Brain microvascular endothelial cell (primary cell): ENCODE results near the gene PCDHGA9.
"Not testable (repeated sequence)": the region's sequence is repeated elsewhere in the genome, so short reads cannot be mapped to it uniquely, and the experiment has no call there.

ENCODE experiments used
- DNase-seq: peaks from one replicate; pipeline ENCODE4 v3.0.0-alpha.2; 2020
- H3K27ac ChIP-seq: fragments of 250-450 bp; sonication (Bioruptor Pico); 2 replicates; pipeline ENCODE4 v1.5.1; 2020; ENCODE audit warnings: mild to moderate bottlenecking, moderate library complexity
- H3K27me3 ChIP-seq: fragments of 250-450 bp; sonication (Bioruptor Pico); replicated peaks from 2 replicates; pipeline ENCODE4 v1.5.1; 2020; ENCODE audit warnings: mild to moderate bottlenecking
- H3K36me3 ChIP-seq: fragments of 250-450 bp; sonication (Bioruptor Pico); replicated peaks from 2 replicates; pipeline ENCODE4 v1.5.1; 2020; ENCODE audit warnings: mild to moderate bottlenecking
- H3K4me3 ChIP-seq: 2 replicates; pipeline ENCODE4 v1.5.1; 2011; ENCODE audit warnings: low read depth, mild to moderate bottlenecking, control low read depth, low read length, moderate library complexity
- CTCF ChIP-seq: IDR thresholded peaks from 2 replicates; pipeline ENCODE4 v1.5.1; 2011; ENCODE audit warnings: low read depth, mild to moderate bottlenecking, moderate library complexity, low read length, control low read depth, inconsistent platforms; ENCODE audit errors: missing control alignments
- in situ Hi-C: cut with HindIII; loops from 2 replicates; pipeline ENCODE4 v1.10.0; 2017; ENCODE audit warnings: low sequenced_read_pairs, low pct_ligation_motif_present

The PCDHGA9 gene

DNA sequence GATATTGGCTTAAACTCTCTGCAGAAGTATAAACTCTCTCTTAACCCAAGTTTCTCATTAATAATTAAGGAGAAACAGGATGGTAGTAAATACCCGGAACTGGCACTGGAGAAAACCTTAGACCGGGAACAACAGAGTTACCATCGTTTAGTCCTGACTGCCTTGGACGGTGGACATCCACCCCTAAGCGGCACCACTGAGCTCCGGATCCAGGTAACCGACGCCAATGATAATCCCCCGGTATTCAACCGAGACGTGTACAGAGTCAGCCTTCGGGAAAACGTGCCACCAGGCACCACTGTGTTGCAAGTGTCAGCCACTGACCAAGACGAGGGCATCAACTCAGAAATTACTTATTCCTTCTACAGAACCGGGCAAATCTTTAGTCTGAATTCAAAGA lies 4.0 kb upstream of the PCDHGA9 start:
- no peaks in the 10 kb centered on the region for H3K36me3 ChIP-seq
- in situ Hi-C loops = no loop called here
- no peaks in the 10 kb centered on the region for H3K27me3 ChIP-seq
- TF ChIP-seq CTCF = no peak
- H3K4me3 ChIP-seq = no peak overlapping the region
- H3K27ac ChIP-seq = no peak overlapping the region
- DNase-seq = no peak

DNA sequence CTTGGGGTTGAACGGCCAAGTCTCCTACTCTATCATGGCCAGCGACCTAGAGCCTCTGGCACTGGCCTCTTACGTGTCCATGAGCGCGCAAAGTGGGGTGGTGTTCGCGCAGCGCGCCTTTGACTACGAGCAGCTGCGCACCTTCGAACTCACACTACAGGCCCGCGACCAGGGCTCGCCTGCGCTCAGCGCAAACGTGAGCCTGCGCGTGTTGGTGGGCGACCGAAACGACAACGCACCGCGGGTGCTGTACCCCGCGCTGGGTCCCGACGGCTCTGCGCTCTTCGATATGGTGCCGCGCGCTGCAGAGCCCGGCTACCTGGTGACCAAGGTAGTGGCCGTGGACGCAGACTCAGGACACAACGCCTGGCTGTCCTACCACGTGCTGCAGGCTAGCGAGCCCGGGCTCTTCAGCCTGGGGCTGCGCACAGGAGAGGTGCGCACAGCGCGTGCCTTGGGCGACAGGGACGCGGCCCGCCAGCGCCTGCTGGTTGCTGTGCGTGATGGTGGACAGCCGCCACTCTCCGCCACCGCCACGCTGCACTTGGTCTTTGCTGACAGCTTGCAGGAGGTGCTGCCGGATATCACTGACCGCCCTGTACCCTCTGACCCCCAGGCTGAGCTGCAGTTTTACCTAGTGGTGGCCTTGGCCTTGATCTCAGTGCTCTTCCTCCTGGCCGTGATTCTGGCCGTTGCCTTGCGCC lies 2.9 kb upstream of the PCDHGA9 start:
- in situ Hi-C loops = loop anchor here (25.0 kb wide), 1 partner anchor 113 kb away; no protein-coding TSS in a partner anchor
- no peaks in the 10 kb centered on the region for H3K36me3 ChIP-seq
- TF ChIP-seq CTCF = no peak
- no peak overlapping the region for H3K4me3 ChIP-seq
- H3K27ac ChIP-seq = no peak overlapping the region
- H3K27me3 ChIP-seq = no peaks in the 10 kb centered on the region
- DNase-seq = no peak

DNA sequence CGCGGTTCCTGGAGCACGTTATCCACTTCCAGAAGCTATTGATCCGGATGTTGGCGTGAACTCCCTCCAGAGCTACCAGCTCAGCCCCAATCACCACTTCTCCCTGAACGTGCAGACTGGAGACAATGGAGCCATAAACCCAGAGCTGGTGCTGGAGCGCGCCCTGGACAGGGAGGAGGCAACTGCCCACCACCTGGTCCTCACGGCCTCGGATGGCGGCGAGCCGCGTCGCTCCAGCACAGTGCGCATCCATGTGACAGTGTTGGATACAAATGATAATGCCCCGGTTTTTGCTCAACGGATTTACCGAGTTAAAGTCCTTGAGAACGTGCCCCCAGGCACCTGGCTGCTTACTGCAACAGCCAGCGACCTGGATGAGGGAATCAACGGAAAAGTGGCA lies 809 bp downstream of the PCDHGA9 start:
- Histone ChIP-seq H3K27me3 (no peaks in the 10 kb centered on the region), H3K4me3 (no peak overlapping the region), H3K36me3 (no peaks in the 10 kb centered on the region)

DNA sequence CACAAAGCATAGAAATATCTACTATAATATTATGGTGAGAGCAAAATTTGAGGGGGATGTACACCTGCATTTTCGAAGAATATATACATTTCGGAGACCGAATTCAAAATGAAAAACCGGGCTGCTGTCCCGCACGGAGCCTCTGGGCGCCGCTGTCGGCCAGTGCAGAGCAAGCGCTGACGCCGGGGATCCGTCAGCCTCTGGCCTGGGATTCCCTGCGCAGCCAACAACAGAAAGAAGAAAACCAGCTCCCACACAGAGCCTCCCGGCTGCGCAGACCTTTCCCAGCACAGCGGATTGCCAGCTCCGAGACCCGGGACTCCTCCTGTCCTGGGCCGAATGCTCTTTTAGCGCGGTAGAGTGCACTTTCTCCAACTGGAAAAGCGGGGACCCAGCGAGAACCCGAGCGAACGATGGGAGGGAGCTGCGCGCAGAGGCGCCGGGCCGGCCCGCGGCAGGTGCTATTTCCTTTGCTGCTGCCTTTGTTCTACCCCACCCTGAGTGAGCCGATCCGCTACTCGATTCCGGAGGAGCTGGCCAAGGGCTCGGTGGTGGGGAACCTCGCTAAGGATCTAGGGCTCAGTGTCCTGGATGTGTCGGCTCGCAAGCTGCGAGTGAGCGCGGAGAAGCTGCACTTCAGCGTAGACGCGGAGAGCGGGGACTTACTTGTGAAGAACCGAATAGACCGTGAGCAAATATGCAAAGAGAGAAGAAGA lies 5.4 kb downstream of the PCDHGA9 start, which contains the start of gene PCDHGB6:
Gene PCDHGB6 (plus strand): TSS at position 232 of the 716 bp plus-strand sequence. CDS start 182 bp downstream, at position 414.
- peak within 1 kb of the TSS; percentile 37 for H3K4me3 ChIP-seq
- H3K27ac ChIP-seq, H3K27me3 ChIP-seq, DNase-seq, H3K36me3 ChIP-seq: not testable (repeated sequence)
- peak; percentile 74 for TF ChIP-seq CTCF
- in situ Hi-C loops = loop anchor here (25.0 kb wide), 1 partner anchor 104 kb away; no protein-coding TSS in a partner anchor

More for the DNA sequence above, 809 bp downstream of the PCDHGA9 start:
- no peak overlapping the region for H3K27ac ChIP-seq
- in situ Hi-C loops = loop anchor here (25.0 kb wide), 1 partner anchor 109 kb away; no protein-coding TSS in a partner anchor
- DNase-seq = no peak
- no peak for TF ChIP-seq CTCF

DNA sequence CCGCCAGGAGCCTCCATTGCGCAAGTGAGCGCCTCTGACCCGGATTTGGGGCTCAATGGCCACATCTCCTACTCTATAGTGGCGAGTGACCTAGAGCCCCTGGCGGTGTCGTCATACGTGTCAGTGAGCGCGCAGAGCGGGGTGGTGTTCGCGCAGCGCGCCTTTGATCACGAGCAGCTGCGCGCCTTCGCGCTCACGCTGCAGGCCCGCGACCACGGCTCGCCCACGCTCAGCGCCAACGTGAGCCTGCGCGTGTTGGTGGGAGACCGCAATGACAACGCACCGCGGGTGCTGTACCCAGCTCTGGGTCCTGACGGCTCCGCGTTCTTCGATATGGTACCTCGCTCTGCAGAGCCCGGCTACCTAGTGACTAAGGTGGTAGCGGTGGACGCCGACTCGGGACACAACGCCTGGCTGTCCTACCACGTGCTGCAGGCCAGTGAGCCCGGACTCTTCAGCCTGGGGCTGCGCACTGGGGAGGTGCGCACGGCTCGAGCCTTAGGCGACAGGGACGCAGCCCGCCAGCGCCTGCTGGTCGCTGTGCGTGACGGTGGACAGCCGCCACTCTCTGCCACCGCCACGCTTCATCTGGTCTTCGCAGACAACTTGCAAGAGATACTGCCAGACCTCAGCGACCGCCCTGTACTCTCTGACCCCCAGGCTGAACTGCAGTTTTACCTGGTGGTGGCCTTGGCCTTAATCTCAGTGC lies 7.2 kb downstream of the PCDHGA9 start:
- in situ Hi-C loops = loop anchor here (25.0 kb wide), 1 partner anchor 103 kb away; no protein-coding TSS in a partner anchor
- Histone ChIP-seq H3K4me3 (no peak overlapping the region), H3K27me3 (no peaks in the 10 kb centered on the region)

More for the DNA sequence above, 7.2 kb downstream of the PCDHGA9 start:
- no peak for DNase-seq
- Histone ChIP-seq H3K36me3 (no peaks in the 10 kb centered on the region), H3K27ac (no peak overlapping the region)
- TF ChIP-seq CTCF = no peak
